Ectodermal cell (in vitro differentiated cells): ENCODE results near the gene OPRL1.
"Not testable (repeated sequence)": the region's sequence is repeated elsewhere in the genome, so short reads cannot be mapped to it uniquely, and the experiment has no call there.

Experiments
- H3K27ac ChIP-seq: 2 replicates; pipeline ENCODE4 v1.7.0; 2013; ENCODE audit warnings: mild to moderate bottlenecking, low read depth, low read length; ENCODE audit not compliant: insufficient read depth, poor library complexity, severe bottlenecking
- H3K27me3 ChIP-seq: 2 replicates; pipeline ENCODE4 v1.7.0; 2013; ENCODE audit warnings: mild to moderate bottlenecking, low read length; ENCODE audit not compliant: insufficient read depth, control insufficient read depth, poor library complexity, severe bottlenecking
- H3K36me3 ChIP-seq: one replicate; pipeline ENCODE4 v1.7.0; 2013; ENCODE audit warnings: low read length; ENCODE audit not compliant: control insufficient read depth, insufficient read depth
- H3K4me1 ChIP-seq: one replicate; pipeline ENCODE4 v1.7.0; 2013; ENCODE audit warnings: low read length; ENCODE audit not compliant: control insufficient read depth, insufficient read depth
- H3K4me3 ChIP-seq: 2 replicates; pipeline ENCODE4 v1.7.0; 2013; ENCODE audit warnings: low read depth, low read length, control low read depth; ENCODE audit not compliant: insufficient read depth
- H3K9me3 ChIP-seq: 2 replicates; pipeline ENCODE4 v1.7.0; 2013; ENCODE audit warnings: mild to moderate bottlenecking, low read length, moderate library complexity; ENCODE audit not compliant: control insufficient read depth
- WGBS, 2 experiments: methylation state at CpG; one replicate each; pipeline ENCODE4 v1.1.7; 2013; ENCODE audit warnings: missing lambda C conversion rate in 2 of 2; 5-methylcytosine and 5-hydroxymethylcytosine counted together

The OPRL1 gene

DNA sequence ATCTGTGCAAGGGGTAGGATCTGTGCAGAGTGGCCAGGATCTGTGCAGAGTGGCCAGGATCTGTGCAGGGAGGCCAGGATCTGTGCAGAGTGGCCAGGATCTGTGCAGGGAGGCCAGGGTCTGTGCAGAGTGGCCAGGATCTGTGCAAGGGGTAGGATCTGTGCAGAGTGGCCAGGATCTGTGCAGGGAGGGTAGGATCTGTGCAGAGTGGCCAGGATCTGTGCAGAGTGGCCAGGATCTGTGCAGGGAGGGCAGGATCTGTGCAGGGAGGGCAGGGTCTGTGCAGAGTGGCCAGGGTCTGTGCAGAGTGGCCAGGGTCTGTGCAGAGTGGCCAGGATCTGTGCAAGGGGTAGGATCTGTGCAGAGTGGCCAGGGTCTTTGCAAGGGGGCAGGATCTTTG is 8.7 kb downstream of the OPRL1 start:
- Histone ChIP-seq H3K27me3 (peaks cover 50% of the 10 kb centered on the region), H3K4me1 (peaks cover 16% of the 10 kb centered on the region)
- not testable (repeated sequence) for H3K9me3 ChIP-seq, H3K27ac ChIP-seq, H3K4me3 ChIP-seq, H3K36me3 ChIP-seq

DNA sequence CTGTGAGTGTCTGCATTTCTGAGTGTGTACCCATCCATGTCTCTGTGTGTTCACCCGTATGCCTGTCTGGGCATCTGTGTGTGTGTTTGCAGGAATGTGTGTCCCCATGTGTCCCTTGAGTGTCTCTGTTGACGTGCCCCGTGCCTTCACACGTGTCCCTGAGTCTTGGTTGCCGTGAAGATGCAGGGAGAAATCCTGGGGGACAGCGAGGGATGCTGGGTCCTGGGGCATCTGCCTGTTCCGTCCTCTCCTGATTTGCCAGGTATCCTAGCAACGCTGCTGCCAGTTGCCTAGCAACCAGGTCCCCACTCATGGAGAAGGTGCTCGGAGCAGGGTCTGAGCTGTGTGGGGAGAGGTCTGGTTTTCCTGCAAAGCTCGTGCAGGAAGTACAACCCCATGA is 10.3 kb downstream of the OPRL1 start:
- WGBS, 2 experiments = 74 to 78% methylated on average over 10 of the region's 10 CpGs
- H3K4me3 ChIP-seq = no peak overlapping the region
- H3K4me1 ChIP-seq = peaks cover 8% of the 10 kb centered on the region
- H3K27ac ChIP-seq = no peak overlapping the region
- no peaks in the 10 kb centered on the region for H3K36me3 ChIP-seq
- no peaks in the 10 kb centered on the region for H3K9me3 ChIP-seq
- peaks cover 34% of the 10 kb centered on the region for H3K27me3 ChIP-seq

DNA sequence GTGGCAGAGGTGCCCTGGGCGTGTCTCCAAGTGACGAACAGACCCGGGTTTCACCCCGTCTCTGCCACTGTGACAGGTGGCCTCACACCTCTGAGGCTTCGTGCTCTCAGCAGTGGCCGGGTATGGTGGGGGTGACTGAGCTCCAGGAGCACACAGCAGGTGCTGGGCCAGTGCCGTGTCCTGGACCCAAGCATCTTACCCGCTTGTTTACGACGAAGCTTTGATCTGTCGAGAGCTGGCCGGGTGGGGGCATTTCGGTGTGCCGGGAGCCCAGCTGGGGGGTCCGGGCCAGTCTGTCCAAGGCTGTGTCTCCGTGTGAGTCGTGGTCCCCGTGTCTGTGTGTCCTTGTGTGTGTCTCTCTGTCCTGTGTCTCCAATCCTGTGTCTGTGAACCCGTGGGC is 11.5 kb downstream of the OPRL1 start:
- no peak overlapping the region for H3K27ac ChIP-seq
- H3K27me3 ChIP-seq = peaks cover 23% of the 10 kb centered on the region
- no peaks in the 10 kb centered on the region for H3K36me3 ChIP-seq
- no peak overlapping the region for H3K4me3 ChIP-seq
- H3K9me3 ChIP-seq = no peaks in the 10 kb centered on the region
- H3K4me1 ChIP-seq = peaks cover 8% of the 10 kb centered on the region
- WGBS, 2 experiments = 88 to 92% methylated on average over 19 of the region's 19 CpGs

DNA sequence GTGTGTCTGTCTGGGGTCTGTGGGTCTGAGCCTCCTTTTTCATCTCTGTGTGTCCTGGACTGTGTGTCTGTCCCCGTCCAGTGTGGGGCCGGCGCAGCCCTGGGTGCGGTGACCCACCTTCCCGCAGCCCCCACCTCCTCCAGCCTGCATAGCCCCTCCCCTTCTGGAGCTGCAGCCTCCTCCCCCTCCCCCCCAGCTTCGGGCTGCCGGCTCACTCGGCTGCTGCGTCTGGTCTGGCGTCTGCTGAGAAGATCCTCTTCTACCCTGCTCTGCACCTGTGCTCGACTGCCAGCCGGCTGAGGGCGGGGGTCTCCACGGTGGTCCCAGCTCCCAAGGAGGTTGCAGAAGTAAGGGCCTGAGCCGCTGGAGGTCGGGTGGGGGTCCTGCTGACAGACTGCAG is 11.9 kb downstream of the OPRL1 start:
- Histone ChIP-seq H3K27me3 (peaks cover 19% of the 10 kb centered on the region), H3K36me3 (no peaks in the 10 kb centered on the region), H3K9me3 (no peaks in the 10 kb centered on the region), H3K4me3 (no peak overlapping the region), H3K27ac (no peak overlapping the region), H3K4me1 (peaks cover 8% of the 10 kb centered on the region)
- WGBS, 2 experiments = 23 to 28% methylated on average over 16 of the region's 16 CpGs

DNA sequence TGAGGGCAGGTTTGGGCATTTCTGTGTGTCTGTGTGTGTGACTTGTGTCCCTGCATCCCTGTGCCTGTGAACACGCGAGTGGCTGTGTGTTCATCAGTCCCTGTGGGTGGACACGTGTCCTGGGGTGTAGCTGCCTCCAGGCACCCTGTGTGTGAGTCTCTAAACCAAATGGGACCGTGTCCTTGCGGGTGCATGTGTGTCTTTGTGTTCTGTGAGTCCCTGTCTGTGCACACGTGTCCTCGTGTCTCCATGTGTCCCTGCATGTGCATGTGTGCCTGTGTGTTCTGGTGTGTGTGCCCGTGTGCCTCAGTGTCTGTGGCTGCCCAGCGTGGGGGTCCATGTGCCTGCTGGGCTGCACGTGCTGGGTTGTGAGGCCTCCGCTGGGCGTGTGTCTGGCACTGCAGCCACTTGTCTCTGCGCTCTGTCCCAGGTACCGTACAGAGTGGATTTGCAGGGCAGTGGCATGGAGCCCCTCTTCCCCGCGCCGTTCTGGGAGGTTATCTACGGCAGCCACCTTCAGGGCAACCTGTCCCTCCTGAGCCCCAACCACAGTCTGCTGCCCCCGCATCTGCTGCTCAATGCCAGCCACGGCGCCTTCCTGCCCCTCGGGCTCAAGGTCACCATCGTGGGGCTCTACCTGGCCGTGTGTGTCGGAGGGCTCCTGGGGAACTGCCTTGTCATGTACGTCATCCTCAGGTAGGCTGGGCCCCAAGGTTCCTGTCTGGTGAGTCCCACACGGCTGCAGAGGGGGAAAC is 12.6 kb downstream of the OPRL1 start:
- no peaks in the 10 kb centered on the region for H3K36me3 ChIP-seq
- H3K4me1 ChIP-seq = peaks cover 8% of the 10 kb centered on the region
- no peak overlapping the region for H3K27ac ChIP-seq
- peaks cover 17% of the 10 kb centered on the region for H3K27me3 ChIP-seq
- WGBS, 2 experiments = 84 to 86% methylated on average over 27 of the region's 27 CpGs
- no peak overlapping the region for H3K4me3 ChIP-seq
- no peaks in the 10 kb centered on the region for H3K9me3 ChIP-seq

DNA sequence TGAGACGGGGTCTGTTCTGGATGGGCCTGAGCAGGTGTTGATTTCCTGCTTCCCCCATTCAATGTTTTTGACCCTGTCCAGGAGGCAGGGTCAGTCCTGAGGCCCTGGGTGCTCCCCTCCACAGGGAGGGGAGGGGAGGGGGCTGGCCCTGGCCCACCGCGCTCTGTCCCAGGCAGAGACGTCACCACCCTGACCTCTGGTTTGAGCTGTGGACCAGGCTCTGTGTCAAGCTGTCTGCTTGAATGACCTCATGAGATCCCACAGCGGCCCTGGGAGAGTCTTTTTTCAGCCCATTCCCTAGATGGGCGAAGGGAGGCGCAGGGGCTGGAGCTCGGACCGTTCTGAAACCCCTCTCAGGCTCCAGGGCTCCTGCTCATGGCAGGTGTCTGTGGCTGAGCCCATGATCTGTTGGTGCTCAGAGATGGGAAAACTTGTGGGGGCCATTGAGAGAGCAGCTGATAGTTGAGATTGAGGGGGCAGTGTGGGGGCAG is 13.2 kb downstream of the OPRL1 start:
- Histone ChIP-seq H3K4me1 (peaks cover 8% of the 10 kb centered on the region), H3K9me3 (no peaks in the 10 kb centered on the region), H3K36me3 (no peaks in the 10 kb centered on the region), H3K27ac (no peak overlapping the region), H3K27me3 (peaks cover 17% of the 10 kb centered on the region), H3K4me3 (no peak overlapping the region)
- 71 to 72% methylated on average over 9 of the region's 9 CpGs for WGBS, 2 experiments

DNA sequence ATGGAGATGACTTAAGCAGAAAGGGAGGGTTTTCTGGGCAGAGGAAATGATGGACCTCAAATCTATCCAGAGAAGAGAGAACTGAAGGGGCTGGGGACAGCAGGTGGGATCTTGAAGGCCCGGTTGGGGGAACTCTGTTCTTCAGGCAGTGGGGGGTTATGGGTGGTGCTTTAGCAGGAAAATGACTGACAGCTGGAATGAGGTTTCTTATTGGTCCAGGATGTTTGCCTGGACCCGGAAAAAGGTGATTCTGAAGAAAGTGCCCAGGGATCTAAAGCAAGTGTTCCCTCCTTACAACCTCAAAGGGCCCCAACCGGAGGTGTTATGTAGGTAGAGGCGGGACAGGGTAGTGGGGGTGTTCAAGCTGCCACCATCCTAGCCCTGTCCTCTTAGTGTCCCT is 15.6 kb downstream of the OPRL1 start:
- Histone ChIP-seq H3K4me3 (no peak overlapping the region), H3K36me3 (no peaks in the 10 kb centered on the region), H3K9me3 (no peaks in the 10 kb centered on the region), H3K27me3 (peaks cover 8% of the 10 kb centered on the region), H3K27ac (no peak overlapping the region), H3K4me1 (peaks cover 8% of the 10 kb centered on the region)
- 79 to 85% methylated on average over 4 of the region's 4 CpGs for WGBS, 2 experiments

DNA sequence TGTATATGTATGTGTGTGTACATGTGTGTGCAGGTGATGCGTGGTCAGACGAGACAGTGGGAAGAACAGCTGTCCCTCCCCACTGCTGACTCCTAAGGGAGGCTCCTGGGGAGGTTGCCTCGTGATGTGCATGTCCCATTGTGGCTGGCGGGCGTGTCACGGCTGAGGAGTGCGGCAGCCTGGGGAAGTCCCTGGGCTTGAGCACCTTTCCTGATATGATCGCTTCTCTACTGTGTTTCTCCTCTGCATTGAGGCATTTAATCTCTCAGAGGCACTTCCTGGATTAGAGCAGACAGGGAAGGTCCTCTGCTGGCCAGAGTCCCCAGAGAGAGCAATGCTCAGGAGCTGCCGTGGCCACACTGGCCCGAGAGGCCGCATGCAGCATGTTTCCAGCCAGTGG is 16.0 kb downstream of the OPRL1 start:
- Histone ChIP-seq H3K27me3 (peaks cover 13% of the 10 kb centered on the region), H3K4me3 (no peak overlapping the region), H3K9me3 (no peaks in the 10 kb centered on the region), H3K36me3 (no peaks in the 10 kb centered on the region), H3K27ac (no peak overlapping the region), H3K4me1 (peaks cover 8% of the 10 kb centered on the region)
- 92 to 94% methylated on average over 11 of the region's 11 CpGs for WGBS, 2 experiments

DNA sequence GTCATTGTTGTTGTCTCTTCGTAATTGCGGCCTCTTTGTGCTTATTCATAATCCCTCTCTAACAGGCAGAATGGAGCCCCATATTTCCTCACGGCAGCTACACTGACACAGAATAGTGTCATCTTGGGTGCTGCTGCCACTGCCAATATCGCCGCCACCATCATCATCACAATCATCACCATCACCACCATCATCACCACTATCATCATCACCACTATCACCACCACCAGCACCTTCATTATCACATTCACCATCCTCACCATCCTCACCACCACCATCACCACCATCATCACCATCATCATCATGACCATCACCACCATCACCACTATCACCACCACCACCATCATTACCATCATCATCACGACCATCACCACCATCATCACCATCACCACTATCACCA is 16.7 kb downstream of the OPRL1 start:
- Histone ChIP-seq H3K36me3 (no peaks in the 10 kb centered on the region), H3K27ac (no peak overlapping the region), H3K9me3 (no peaks in the 10 kb centered on the region), H3K4me3 (no peak overlapping the region), H3K4me1 (peaks cover 8% of the 10 kb centered on the region), H3K27me3 (peaks cover 19% of the 10 kb centered on the region)
- WGBS, 2 experiments = 77% methylated on average over 6 of the region's 6 CpGs

DNA sequence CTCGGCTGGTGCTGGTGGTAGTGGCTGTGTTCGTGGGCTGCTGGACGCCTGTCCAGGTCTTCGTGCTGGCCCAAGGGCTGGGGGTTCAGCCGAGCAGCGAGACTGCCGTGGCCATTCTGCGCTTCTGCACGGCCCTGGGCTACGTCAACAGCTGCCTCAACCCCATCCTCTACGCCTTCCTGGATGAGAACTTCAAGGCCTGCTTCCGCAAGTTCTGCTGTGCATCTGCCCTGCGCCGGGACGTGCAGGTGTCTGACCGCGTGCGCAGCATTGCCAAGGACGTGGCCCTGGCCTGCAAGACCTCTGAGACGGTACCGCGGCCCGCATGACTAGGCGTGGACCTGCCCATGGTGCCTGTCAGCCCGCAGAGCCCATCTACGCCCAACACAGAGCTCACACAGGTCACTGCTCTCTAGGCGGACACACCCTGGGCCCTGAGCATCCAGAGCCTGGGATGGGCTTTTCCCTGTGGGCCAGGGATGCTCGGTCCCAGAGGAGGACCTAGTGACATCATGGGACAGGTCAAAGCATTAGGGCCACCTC is 18.7 kb downstream of the OPRL1 start:
- H3K4me1 ChIP-seq = no peaks in the 10 kb centered on the region
- no peak overlapping the region for H3K27ac ChIP-seq
- peaks cover 35% of the 10 kb centered on the region for H3K27me3 ChIP-seq
- H3K36me3 ChIP-seq = no peaks in the 10 kb centered on the region
- 95 to 97% methylated on average over 28 of the region's 28 CpGs for WGBS, 2 experiments
- H3K4me3 ChIP-seq = no peak overlapping the region
- no peaks in the 10 kb centered on the region for H3K9me3 ChIP-seq
